ENCODE results near the gene GNB2.

GRCh38 chr7:100720671-100721504 is 47.3 kb downstream of the GNB2 start:
- TF ChIP-seq CTCF (IDR thresholded peaks at IDR 0.05; ENCODE audit: low read length) (no peak), EZH2 (IDR thresholded peaks at IDR 0.05; ENCODE audit: borderline replicate concordance, low read length) (no peak)
